Tongue (tissue), 2 donors: Measurements from ENCODE around the gene TOP2A. TPM values are rescaled to one million over a fixed set of nuclear protein-coding genes. Genes with fewer than 3 reads are reported as not detected.
"Not testable (repeated sequence)": the region's sequence is repeated elsewhere in the genome, so short reads cannot be mapped to it uniquely, and the experiment has no call there.

Experiments
- DNase-seq: peaks from one replicate; pipeline ENCODE4 v3.0.0-alpha.2; 2015
- total RNA-seq: library from RNA; depleted of rRNA; stranded (reverse); fragments of >200 nt; gene quantifications from one replicate; pipeline ENCODE4 v1.2.3, GENCODE V29; 2014

Gene TOP2A
- total RNA-seq, 1 donor from 2014 or later = 55.3 TPM

DNA sequence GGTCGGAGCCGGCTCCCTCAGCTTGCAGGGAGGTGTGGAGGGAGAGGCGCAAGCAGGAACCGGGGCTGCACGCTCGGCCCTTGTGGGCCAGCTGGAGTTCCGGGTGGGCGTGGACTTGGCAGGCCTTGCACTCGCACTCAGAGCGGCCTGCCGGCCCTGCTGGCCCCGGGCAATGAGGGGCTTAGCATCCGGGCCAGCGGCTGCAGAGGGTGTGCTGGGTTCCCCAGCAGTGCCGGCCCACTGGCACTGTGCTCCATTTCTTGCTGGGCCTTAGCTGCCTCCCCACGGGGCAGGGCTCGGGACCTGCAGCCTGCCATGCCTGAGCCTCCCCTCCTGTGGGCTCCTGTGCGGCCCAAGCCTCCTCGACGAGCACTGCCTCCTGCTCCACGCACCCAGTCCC lies 41.9 kb downstream of the TOP2A start:
- not testable (repeated sequence) for DNase-seq

DNA sequence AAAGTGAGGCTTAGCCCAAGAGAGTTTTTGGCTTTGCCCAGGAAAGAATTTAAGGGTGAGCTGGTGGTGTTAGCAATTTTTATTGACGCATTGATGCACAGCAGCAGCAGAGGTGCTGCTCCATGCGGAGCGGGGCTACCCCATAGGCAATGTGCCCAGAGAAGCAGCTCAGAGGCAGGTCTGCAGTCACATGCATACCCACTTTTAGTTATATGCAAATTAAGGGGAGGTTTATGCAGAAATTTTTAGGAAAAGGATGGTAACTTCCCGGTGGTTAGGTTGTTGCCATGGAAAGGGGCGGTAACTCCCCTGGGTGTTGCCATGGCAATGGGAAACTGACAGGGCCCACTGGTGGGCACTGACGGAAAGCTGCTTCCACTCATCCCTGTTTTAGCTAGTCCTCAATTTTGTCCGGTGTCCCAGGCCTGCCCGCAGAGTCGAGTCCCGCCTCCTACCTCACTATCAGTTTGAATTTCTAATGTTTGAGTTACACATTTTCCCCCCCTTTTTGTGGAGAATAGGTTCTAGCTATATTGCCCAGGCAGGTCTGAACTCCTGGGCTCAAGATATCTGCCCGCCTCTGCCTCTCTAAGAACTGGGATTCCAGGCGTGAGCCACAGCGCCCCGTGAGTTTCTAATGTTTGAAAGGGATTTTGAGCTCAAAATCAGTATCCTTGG lies 42.7 kb downstream of the TOP2A start:
- no peak for DNase-seq

DNA sequence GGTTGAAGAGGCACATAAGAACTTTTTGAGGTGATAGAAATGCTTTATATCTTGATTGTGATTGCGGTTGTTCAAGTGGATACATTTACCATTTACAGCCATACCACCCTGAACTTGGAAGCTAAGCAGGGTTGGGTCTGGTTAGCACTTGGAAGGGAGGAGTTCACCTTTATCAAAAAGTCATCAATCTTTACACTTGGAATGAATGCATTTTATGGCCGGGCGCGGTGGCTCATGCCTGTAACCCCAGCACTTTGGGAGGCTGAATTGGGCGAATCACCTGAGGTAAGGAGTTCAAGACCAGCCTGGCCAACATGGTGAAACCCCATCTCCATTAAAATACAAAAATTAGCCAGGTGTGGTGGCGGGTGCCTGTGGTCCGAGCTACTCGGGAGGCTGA lies 43.7 kb downstream of the TOP2A start:
- DNase-seq = no peak

GRCh38 chr17:40373324-40373723 lies 44.4 kb downstream of the TOP2A start:
- DNase-seq = no peak

DNA sequence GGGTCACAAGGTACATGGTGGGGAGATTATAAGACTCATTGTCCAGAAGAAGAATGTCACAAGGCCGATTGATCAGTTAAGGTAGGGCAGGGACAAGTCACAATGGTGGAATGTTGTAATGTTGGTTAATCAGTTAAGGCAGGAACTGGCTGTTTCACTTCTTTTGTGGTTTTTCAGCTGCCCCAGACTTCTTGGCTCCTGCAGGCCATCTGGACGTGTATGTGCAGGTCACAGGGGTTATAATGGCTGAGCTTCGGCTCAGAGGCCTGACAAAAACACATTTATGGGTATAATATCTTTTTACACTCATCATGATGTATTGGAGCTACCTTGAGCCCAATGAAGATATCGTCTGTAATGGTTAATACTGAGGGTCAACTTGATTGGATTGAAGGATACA lies 45.1 kb downstream of the TOP2A start:
- not testable (repeated sequence) for DNase-seq

DNA sequence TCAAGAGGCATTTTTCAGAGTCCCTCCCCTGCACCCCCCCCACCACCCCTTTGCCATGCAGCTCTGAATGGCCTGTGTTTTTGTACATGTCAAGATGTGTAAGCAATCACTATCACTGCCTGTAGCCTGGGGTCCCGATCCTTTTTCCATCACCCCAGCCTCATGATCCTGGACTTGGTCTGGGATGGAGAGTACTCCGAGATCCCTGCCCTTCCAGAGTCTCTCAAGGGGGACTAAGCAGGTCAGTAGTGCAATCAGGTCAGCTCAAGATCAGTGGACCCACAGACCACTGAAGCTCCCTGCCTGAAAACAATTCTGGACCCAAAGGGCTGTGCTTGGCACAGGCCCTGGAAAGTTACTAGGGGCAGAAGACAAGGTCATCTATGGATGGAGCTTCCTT lies 45.7 kb downstream of the TOP2A start:
- no peak for DNase-seq

- no peak for DNase-seq
These were observed 46.3 kb downstream of the TOP2A start for GRCh38 chr17:40371261-40371929.

DNA sequence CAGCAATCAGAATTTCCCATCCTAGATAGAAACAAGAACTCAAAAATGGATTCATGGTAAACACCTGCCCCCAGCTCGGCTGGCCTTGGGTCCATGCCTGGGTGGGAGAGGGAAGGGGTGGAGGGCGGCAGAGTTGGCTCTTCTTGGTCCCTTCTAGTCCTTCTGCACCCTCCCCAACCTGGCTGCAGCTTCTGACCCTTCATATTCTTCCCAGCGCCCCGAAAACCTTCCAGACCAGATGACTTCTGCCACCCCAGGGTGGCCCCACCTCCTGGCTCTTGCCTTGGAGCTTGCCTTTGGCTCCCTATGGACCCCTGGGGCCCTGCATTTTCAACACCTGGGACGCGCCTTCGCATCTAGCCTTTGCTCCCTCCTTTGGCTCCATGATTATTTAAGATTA lies 47.8 kb downstream of the TOP2A start:
- no peak for DNase-seq

- not testable (repeated sequence) for DNase-seq
These were observed 50.0 kb downstream of the TOP2A start for GRCh38 chr17:40367728-40368127.

DNA sequence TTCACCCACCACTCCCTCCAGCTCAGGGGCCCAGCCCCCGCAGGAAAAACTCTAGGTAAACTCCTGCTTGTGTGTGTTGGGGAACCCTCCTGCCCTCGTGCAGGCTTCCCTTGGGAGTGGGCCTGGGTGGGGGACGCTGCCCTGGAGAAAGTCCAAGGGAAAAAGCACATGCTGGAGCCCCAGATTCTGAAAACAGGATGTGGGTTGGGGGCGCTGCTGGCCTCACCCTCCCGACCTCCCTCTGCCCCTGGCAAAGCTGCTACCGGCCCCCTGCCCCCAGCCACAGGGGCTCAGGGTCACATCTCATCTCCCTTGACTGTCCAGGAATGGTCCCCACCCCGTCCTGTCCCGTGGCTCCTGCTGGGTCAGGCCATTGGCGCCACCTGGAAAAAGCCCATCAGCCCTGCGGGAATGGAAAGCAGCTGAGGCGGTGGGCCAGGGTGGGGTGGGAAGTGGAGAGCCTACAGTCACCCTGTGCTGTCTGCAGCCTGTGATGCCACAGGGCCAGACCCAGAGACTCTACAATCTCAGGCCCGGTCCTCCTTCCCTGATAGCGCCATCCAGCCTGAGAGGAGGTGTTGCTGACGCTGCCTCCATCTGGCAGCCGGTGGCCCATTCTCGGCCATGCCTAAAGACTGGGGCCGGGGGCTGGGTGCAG lies 50.7 kb downstream of the TOP2A start:
- DNase-seq = no peak

DNA sequence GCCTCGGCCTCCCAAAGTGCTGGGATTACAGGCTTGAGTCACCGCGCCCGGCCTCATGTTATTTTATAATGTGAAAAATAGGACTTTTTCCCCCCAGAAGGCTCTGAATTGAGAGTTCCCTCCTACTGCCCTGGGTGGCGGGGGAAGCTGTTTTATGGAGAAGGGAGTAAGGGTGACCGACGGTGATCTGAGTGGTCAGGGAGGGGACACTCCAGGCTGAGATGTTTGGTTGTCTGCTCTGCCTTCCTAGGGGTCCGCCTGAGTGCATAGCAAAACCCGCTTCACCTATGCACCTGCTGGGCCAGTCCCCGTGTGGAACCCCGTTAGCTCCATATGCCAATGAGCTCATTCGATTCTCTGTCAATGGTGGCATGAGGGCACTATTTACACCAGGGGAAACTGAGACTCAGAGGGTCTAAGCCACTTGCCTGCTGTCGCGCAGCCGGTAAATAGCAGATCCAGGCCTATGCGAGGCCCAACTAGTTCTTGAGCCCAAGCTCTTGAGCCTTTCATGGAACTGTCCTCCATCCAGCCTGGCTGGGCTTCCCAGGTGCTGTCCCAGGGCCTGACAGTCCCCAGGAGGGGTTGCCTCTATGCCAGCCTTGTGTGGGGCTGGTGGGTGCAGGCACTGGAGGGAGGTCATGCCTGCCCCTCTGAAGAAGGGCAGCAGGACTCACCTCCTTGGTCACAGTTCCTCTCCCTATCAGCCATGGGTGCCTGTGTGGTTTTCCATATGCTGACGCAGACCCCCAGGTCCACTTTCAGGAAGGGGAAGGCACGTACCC lies 51.4 kb downstream of the TOP2A start:
- no peak for DNase-seq

- no peak for DNase-seq
These were observed 52.8 kb downstream of the TOP2A start for GRCh38 chr17:40364906-40365305.

DNA sequence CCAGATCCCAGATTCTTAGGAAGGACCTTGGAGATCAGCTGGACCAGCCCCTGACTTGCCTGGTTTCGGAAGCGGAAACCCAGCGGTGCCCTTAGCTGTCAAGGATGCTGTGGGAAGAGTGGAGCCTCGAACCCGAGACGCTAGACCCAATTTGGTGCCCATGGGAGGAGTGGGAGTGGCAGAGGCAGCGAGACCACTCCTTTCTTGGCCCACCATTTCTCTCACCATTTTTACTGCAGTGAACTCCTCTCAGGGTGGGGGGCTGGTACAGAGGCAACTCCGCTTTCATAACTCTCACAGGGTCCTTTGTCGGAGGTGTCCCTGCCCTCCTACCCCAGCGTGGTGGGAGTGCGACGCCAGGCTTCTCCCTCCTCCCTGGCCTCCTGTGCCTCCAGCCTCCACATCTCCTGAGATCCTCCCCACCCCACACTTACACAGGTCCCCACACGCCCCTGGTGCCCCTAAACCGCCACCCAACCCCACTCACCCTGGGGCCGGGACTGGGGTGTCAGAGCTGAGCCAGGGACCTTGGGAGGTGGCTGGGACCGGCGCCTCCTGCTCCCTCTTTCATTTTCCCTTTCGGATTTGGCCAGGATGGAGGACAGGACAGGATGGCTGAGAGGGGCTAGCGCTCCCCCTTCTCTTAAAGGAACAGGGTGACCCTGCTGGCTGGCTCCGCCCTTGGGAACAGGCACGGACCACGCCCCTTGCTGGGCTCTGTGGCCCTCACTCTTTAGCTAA lies 53.4 kb downstream of the TOP2A start, which contains the start of gene GJD3:
GJD3 (minus strand) TSS at position 617 of the 741 bp plus-strand sequence. CDS start 922 bp downstream, outside the sequence.
- no peak for DNase-seq

DNA sequence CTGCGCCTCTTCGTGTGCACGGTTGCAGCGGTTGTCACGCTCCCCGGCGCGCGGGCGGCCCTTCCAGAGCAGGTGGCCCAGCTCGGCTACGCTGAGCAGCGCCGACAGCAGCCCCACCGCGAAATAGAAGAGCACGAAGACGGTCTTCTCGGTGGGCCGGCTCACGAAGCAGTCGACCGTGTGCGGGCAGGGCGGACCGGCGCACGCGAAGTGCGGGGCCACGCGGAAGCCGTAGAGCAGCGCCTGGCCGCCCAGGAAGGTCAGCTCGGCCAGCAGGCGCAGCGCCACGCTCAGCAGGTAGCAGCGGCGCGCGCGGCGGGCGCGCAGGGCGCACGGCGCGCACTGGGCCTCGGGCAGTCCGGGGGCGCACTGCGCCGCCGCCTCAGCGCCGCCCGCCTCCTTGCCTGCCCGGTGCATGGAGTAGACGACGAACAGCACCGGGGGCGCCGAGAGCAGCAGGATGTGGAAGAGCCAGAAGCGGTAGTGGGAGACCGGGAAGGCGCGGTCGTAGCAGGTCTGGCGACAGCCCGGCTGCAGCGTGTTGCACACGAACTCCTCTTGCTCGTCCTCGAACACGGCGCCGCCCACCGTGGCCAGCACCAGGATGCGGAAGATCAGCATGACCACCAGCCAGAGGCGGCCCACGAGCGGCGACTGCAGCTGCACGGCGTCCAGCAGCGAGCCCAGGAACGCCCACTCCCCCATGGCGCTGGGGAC lies 54.4 kb downstream of the TOP2A start:
- DNase-seq = peak; percentile 40

- peak; percentile 77 for DNase-seq
These were observed 55.0 kb downstream of the TOP2A start for GRCh38 chr17:40362696-40363110.

DNA sequence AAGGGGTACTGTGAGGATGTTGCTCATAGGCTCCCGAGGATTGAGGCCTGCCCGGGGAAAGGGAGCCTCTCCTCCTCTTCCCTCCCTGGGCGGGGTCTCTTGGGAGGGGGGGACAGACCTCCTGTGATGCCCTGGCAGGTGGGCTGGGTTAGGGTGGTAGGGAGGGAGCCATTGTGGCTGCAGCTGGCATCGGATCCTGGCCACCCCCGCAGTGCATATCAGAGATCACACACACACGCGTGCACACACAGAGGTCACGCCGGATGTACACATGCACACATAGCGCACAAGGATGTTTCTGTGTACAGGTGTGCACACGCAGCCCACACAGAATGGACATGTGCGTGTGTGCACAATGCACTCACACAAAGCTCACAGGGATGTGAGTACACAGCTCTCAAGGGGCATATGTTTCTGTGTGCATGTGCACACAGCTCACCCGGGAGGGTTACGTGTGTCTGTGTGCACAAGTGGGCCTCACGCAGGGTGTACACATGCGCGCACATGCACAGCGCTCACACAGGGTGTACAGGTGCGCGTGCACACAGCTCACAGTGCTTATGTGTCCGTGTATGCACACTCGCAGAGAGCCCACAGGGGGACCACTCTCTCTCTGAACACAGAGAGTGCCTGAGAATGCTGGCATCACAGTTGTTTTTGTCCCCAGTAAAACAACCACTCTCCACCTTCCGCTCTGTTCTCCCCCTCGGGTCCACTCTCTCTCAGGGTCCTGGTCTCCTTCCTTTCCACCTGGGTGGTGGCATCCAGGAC lies 55.6 kb downstream of the TOP2A start:
- DNase-seq = no peak

GRCh38 chr17:40361063-40361924 lies 56.4 kb downstream of the TOP2A start:
- DNase-seq = no peak

DNA sequence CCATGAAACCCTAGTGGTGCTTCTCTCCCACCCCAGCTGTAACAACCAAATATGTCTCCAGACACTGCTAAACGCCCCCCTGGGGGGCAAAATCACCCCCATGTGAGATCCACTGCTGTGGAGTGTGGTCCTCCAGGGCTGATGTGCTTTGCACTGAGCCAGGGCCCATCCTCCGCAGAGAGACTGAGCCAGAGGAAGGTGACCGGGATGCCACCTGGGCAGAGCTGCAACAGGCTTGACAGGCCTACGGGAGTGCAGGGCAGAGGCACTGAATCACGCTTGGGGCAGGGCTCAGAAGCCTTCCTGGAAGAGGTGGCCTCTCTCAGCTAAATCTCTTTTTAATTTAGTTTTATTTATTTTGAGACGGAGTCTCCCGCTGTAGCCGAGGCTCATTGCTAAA lies 57.6 kb downstream of the TOP2A start:
- DNase-seq = no peak

GRCh38 chr17:40358323-40359038 lies 59.2 kb downstream of the TOP2A start:
- DNase-seq = peak; percentile 96
